Suprapubic skin (tissue), 4 donors: ENCODE data around the gene ELOF1. TPM values are rescaled to one million over a fixed set of nuclear protein-coding genes. Genes with fewer than 3 reads are reported as not detected.
"Not testable (repeated sequence)": the region's sequence is repeated elsewhere in the genome, so short reads cannot be mapped to it uniquely, and the experiment has no call there.

ENCODE experiments used
- DNase-seq, 2 donors: peaks; one replicate each; pipeline ENCODE4 v3.0.0-alpha.2; 2019; ENCODE audit warnings: low spot score in 2 of 2
- H3K27ac ChIP-seq: fragments of 200-600 bp; sonication (generic); one replicate; pipeline ENCODE4 v1.5.1; 2019
- H3K27me3 ChIP-seq: fragments of 200-600 bp; sonication (generic); one replicate; pipeline ENCODE4 v1.5.1; 2019
- H3K36me3 ChIP-seq: fragments of 200-600 bp; sonication (generic); one replicate; pipeline ENCODE4 v1.5.1; 2019
- H3K4me1 ChIP-seq: fragments of 200-600 bp; sonication (generic); one replicate; pipeline ENCODE4 v1.5.1; 2019
- H3K4me3 ChIP-seq: fragments of 200-600 bp; sonication (generic); one replicate; pipeline ENCODE4 v1.5.1; 2019; ENCODE audit warnings: mild to moderate bottlenecking
- H3K9me3 ChIP-seq: fragments of 200-600 bp; sonication (generic); one replicate; pipeline ENCODE4 v1.5.1; 2019
- CTCF ChIP-seq, 2 donors: fragments of 200-600 bp in 1 of 2; fragments of 450-650 bp in 1 of 2; sonication (generic) in 1 of 2; IDR thresholded peaks; one replicate each; pipeline ENCODE4 v1.5.1; 2016 to 2019; ENCODE audit warnings: antibody characterized with exemption in 2 of 2, mild to moderate bottlenecking in 1 of 2, moderate library complexity in 1 of 2
- EP300 ChIP-seq: sonication (generic); formaldehyde crosslinking; IDR thresholded peaks from one replicate; pipeline ENCODE4 v1.6.1; 2017; ENCODE audit warnings: antibody characterized with exemption
- POLR2A ChIP-seq, 2 donors: fragments of 450-650 bp; IDR thresholded peaks; one replicate each; pipeline ENCODE4 v1.6.1; 2017; ENCODE audit warnings: antibody characterized with exemption in 2 of 2, mild to moderate bottlenecking in 2 of 2, moderate library complexity in 2 of 2
- POLR2AphosphoS5 ChIP-seq, 3 donors: sonication (generic); formaldehyde crosslinking; IDR thresholded peaks; one replicate each; pipeline ENCODE4 v1.6.1; 2017; ENCODE audit warnings: antibody characterized with exemption in 3 of 3
- WGBS: methylation state at CpG from one replicate; pipeline ENCODE4 v1.1.5; 2018; 5-methylcytosine and 5-hydroxymethylcytosine counted together
- total RNA-seq, 4 donors: library from RNA; depleted of rRNA; stranded (reverse); fragments of >200 nt; gene quantifications; one replicate each; pipeline ENCODE4 v1.1.0, GENCODE V29; 2016

Gene ELOF1
- total RNA-seq, 4 donors from 2014 or later = 30.6 to 55.3 (median 41.1) TPM

DNA sequence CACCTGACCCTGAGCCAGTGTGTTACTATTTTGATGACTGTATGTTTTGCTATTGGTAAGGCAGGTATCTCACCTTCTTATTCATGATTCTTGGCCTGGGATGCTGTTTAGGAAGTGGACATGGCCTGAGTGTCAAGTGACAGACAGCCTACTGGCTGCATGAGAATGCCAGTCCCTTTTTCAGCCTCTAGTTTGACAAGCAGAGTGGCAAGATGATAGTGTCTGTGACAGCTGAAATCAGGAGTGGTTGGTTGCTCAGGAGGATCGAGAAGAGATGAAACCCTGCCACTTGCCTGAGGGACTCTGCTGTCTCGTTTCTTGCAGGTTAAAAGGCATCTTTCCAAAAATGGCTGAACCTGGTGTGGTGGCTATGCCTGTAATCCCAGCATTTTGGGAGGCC lies 7.1 kb upstream of the ELOF1 start:
- H3K27ac ChIP-seq = no peak overlapping the region
- DNase-seq = no peak
- no peak for TF ChIP-seq POLR2A (IDR thresholded peaks at IDR 0.05)
- TF ChIP-seq EP300 = no peak
- no peak for TF ChIP-seq POLR2AphosphoS5 (IDR thresholded peaks at IDR 0.05)
- no peak for TF ChIP-seq CTCF (IDR thresholded peaks at IDR 0.05)
- no peaks in the 10 kb centered on the region for H3K36me3 ChIP-seq
- H3K4me3 ChIP-seq = no peak overlapping the region
- WGBS = 66% methylated on average over 2 of the region's 2 CpGs
- no peaks in the 10 kb centered on the region for H3K27me3 ChIP-seq
- no peaks in the 10 kb centered on the region for H3K9me3 ChIP-seq
- no peaks in the 10 kb centered on the region for H3K4me1 ChIP-seq

GRCh38 chr19:11565649-11565980 lies 6.6 kb upstream of the ELOF1 start:
- H3K9me3 ChIP-seq, H3K27me3 ChIP-seq, H3K36me3 ChIP-seq, DNase-seq, H3K4me3 ChIP-seq, H3K4me1 ChIP-seq, H3K27ac ChIP-seq: not testable (repeated sequence)
- WGBS = 82% methylated on average over 5 of the region's 5 CpGs

GRCh38 chr19:11564082-11564807 lies 5.2 kb upstream of the ELOF1 start:
- DNase-seq, H3K4me3 ChIP-seq, H3K9me3 ChIP-seq, H3K27me3 ChIP-seq, H3K36me3 ChIP-seq, H3K27ac ChIP-seq: not testable (repeated sequence)
- H3K4me1 ChIP-seq = peaks cover 11% of the 10 kb centered on the region
- WGBS = 81% methylated on average over 6 of the region's 6 CpGs

DNA sequence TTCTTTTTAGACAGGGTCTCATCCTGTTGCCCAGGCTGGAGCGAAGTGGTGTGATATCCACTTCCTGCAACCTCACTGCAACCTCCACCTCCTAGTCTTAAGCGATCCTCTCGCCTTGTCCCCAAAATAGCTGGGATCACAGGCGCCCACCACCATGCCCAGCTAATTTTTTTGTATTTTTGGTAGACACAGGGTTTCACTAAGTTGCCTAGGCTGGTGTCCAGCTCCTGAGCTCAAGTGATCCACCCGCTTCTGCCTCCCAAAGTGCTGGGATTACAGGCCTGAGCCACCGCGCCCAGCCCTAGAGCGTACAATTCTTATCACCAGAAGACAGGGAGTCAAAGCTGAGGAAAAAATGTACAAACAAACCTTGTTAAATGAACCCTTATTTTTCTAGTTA lies 4.5 kb upstream of the ELOF1 start:
- H3K4me1 ChIP-seq = peaks cover 13% of the 10 kb centered on the region
- no peaks in the 10 kb centered on the region for H3K36me3 ChIP-seq
- no peak overlapping the region for H3K4me3 ChIP-seq
- no peak overlapping the region for H3K27ac ChIP-seq
- H3K27me3 ChIP-seq = no peaks in the 10 kb centered on the region
- no peak for DNase-seq
- H3K9me3 ChIP-seq = no peaks in the 10 kb centered on the region
- WGBS = 86% methylated on average over 8 of the region's 8 CpGs
- no peak for TF ChIP-seq POLR2AphosphoS5 (IDR thresholded peaks at IDR 0.05)
- no peak for TF ChIP-seq EP300
- no peak for TF ChIP-seq POLR2A (IDR thresholded peaks at IDR 0.05)
- TF ChIP-seq CTCF (IDR thresholded peaks at IDR 0.05) = no peak

DNA sequence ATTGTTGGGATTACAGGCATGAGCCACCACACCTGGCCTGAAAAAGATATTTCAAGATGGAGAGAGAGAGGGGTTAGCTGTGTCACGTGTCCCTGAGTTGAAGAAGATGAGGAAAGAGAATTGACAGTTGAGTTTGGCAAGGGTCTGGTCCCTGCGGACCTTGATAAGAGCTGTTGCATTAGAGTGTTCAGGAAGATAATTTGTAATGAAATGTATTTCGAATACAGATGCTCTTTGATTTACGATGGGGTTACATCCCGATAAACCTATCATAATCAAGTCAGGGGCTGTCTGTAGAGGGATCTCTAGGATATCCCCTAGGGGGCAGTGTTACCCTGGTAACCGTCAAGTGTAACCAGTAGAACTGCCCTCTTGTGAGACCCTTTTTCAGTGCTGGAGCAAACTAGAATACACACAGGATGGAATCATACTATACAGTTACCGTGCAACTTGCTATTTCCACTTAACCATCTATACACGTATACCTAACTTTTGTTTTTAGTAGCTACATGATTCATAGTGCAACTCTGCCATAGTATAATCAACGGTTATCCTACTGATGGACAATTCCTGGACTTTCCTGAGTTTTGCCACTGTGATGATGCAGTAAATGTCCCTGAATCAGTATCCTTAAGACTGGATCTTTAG lies 1.5 kb upstream of the ELOF1 start:
- peak overlapping the region; percentile 83 for H3K4me3 ChIP-seq
- H3K9me3 ChIP-seq = no peaks in the 10 kb centered on the region
- peaks cover 6% of the 10 kb centered on the region for H3K36me3 ChIP-seq
- no peak overlapping the region for H3K27ac ChIP-seq
- DNase-seq = no peak
- H3K4me1 ChIP-seq = peaks cover 28% of the 10 kb centered on the region
- no peaks in the 10 kb centered on the region for H3K27me3 ChIP-seq
- WGBS = 16% methylated on average over 9 of the region's 9 CpGs
- TF ChIP-seq CTCF (IDR thresholded peaks at IDR 0.05) (peak; percentile 28 to 46), POLR2A (IDR thresholded peaks at IDR 0.05) (no peak)

DNA sequence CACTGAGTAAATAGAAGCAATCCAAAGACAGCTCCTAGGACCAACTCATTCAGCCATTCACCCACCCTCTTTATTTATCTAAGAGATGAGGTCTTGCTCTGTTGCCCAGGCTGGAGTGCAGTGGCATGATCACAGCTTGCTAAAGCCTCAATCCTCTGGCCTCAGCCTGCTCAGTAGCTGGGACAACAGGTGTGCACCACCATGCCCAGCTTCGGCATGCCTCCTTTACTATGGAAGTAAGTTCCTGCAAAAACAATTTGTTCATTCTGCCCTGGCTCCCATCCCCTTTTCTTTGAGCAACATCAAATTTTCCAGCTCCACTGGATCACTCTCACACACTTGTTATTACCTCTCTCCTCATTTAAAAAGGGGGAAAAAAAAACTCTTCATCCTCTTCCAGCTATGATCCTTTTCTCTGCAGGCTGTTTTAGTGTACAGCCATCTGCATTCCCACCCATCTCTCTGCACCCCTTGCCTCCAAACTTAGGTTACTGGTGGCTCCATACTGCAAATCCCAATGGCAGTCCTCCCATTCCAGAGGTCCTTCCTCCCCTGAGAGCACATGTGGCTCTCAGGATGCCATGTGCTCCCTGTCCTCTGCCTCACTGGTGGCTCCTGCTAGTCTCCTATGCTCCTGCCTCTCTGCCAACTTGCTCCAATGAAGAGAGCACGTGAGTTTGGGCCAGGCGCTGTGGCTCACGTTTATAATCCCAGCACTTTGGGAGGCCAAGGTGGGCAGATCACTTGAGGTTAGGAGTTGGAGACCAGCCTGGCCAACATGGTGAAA lies 2.2 kb downstream of the ELOF1 start:
- Histone ChIP-seq H3K27ac (no peak overlapping the region), H3K36me3 (peaks cover 37% of the 10 kb centered on the region), H3K4me1 (peaks cover 28% of the 10 kb centered on the region), H3K4me3 (no peak overlapping the region), H3K27me3 (no peaks in the 10 kb centered on the region), H3K9me3 (no peaks in the 10 kb centered on the region)
- 81% methylated on average over 4 of the region's 4 CpGs for WGBS
- no peak for DNase-seq
- no peak for TF ChIP-seq EP300
- TF ChIP-seq POLR2AphosphoS5 (IDR thresholded peaks at IDR 0.05) = no peak
- TF ChIP-seq POLR2A (IDR thresholded peaks at IDR 0.05) = no peak
- no peak for TF ChIP-seq CTCF (IDR thresholded peaks at IDR 0.05)
